Measurements from ENCODE around the gene ATP2C2.
"Not testable (repeated sequence)": the region's sequence is repeated elsewhere in the genome, so short reads cannot be mapped to it uniquely, and the experiment has no call there.

ATP2C2 gene

DNA sequence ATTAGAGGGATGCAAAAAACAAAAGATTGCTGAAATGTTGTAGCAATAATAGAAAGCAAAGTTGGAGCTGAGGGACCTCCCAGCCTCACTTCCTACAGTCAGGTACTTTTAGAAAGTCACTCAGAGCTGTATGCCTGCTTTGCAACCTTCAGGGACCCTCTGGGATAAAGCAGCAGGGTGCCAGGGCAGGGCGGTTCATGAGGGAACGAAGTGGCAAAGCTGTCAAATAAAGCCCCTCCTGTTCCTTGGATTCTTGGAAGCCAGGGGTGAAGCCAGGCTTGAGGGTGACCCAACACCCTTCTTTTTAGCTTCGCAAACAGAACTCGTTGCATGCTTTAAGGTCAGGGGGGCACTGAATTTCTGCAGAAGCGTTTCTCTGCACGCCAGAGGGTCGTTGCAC, 767 bp downstream of the ATP2C2 start:
- DNase-seq, result no peak

- DNase-seq, result peak; percentile 0
Measured at GRCh38 chr16:84369938-84370627, 1.7 kb downstream of the ATP2C2 start.

GRCh38 chr16:84370723-84371552, 2.6 kb downstream of the ATP2C2 start:
- DNase-seq, result no peak

DNA sequence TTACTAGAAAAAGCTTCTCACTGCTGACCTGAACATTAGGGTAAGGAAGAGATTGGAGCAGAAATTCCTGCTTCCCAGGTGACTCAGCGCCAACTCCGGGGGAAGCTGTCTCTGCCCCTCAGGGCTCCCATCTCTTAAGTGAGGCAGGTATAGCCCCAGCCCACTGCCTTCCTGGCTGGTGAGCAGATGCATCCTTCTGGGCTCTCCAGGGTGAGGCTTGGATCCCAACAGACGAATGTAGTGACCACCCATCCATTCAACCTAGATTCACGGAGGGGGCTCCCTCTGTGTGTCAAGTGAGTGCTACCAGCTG, 3.2 kb downstream of the ATP2C2 start:
- DNase-seq, result no peak

- DNase-seq, result no peak
Measured at GRCh38 chr16:84373907-84374489, 5.7 kb downstream of the ATP2C2 start.

- no peak for DNase-seq
Measured at GRCh38 chr16:84378099-84378498, 9.8 kb downstream of the ATP2C2 start.

- no peak for DNase-seq
Measured at GRCh38 chr16:84378567-84378966, 10.2 kb downstream of the ATP2C2 start.

GRCh38 chr16:84379008-84379708, 10.8 kb downstream of the ATP2C2 start:
- DNase-seq, result no peak

DNA sequence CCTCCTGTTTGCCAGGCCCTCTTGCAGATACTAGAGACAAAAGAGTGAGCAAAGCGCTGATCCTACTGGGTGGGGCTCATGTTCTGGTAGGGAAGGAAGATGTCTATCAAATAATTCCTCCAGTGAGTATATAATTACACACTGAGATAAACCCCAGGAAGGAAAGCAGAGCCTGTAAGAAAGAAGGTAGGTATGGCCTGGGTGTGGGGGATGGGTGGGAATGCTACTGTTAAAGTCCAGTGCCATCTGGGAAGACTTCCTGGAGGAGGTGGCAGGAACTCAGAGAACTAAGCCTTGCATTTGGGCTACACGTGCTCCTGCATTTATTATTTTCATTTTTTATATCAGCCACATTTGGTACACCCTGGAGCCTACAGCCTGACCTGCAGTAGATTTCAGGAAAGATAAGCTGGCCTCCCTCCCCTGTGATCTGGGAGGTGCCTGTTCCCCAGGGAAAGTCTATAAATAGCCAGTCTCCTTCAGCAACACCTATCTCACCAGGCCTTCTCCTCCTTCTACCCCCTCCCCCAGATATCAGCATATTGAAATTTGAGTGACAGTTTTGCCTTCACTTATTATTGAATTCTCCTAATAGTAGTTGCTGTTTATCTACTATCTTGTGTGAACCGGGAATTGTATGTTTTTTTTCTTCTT, 11.5 kb downstream of the ATP2C2 start:
- no peak for DNase-seq

GRCh38 chr16:84380405-84380804, 12.1 kb downstream of the ATP2C2 start:
- DNase-seq, result no peak

- no peak for DNase-seq
Measured at GRCh38 chr16:84382396-84382795, 14.1 kb downstream of the ATP2C2 start.

DNA sequence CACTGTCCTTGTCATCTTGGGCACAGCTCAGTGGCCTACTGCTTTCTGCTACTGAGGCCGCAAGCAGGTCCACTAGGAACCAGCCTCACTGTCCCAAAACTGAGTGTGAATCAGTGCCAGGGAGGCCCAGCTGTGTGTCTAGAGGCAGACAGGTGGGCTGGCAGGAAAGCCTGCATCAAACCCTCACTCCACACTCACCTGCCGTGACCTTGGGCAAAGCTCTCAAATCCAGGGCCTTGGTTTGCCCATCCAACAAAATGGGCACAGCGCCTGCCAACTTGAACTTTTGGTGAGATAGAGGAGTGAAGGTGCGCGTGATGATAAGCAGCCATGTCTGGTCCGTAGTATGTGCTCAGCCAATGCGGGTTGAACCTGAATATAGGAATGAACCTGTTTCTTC, 14.8 kb downstream of the ATP2C2 start:
- no peak for DNase-seq

GRCh38 chr16:84386047-84386446, 17.7 kb downstream of the ATP2C2 start:
- DNase-seq, result no peak

DNA sequence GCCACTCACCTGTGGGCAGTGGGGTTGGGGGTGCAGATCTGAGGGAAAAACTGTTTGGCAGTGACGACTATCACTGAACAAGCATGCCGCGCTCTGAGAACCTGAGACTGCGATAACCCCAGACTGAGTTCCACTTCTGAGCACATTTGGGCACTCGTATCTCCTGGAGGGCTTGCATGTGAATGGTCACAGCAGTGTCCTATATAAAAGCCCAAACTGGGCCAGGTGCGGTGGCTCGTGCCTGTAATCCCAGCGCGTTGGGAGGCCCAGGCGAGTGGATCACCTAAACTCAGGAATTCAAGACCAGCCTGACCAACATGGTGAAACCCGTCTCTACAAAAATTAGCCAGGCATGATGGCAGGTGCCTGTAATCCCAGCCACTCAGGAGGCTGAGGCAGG, 18.7 kb downstream of the ATP2C2 start:
- DNase-seq, result no peak

DNA sequence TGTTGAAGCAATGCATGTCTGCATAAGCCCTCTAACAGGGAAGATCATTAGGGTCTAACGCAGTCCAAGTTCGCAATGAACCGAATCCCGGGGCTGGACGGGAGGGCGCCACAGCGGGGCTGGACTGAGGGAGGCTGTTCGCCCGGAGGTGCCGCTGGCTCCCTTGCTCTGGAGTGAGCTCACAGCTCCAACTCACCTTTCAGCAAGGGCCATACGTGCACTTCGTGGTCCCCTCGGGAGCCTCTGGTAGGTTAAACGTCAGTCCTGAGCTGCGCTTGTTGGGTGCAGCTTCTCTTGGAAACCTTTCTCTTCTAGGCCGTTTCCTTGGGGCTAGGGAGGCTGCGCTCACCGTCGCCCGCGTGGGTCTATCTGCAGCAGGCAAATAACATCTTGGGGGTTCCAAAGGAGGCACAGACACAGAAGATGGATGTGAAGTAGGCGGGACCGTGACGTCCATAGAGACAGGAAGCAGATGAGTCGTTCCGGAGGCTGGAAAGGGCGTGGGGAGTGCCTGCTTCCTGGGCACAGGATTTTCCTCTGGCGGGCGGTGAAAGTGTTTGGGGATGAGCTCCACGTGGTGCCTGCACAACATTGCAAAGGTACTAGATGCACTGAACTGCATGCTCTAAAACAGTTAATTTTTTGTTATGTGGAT, 21.9 kb downstream of the ATP2C2 start:
- no peak for DNase-seq

GRCh38 chr16:84391151-84392030, 23.1 kb downstream of the ATP2C2 start:
- DNase-seq, result no peak

- no peak for DNase-seq
Measured at GRCh38 chr16:84392031-84392360, 23.7 kb downstream of the ATP2C2 start.

- DNase-seq, result not testable (repeated sequence)
Measured at GRCh38 chr16:84396082-84396481, 27.7 kb downstream of the ATP2C2 start.

GRCh38 chr16:84396537-84397008, 28.2 kb downstream of the ATP2C2 start:
- DNase-seq, result no peak

- no peak for DNase-seq
Measured at GRCh38 chr16:84397090-84397489, 28.8 kb downstream of the ATP2C2 start.

DNA sequence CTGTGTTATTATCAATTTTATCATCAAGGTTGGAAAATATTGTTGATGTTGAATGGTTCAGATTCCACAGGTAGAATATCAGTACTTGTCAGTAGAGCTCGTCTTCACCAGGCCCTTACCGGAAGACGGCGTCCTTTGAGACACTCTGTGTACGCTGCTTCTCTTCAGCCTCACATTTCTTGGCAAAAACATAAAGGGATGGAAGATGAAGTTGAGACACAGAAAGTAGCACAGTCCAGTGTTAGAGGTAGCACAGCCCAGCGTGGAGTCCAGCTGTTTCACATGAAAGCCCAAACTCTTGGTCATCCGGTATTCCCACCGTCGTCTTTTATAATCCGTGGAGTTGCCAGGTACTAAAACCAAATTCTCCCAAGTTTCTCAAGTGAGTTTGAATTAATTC, 30.4 kb downstream of the ATP2C2 start:
- DNase-seq, result no peak
